ENCODE data around the gene SPSB1.

The SPSB1 gene

GRCh38 chr1:9250411-9251381, 42.0 kb upstream of the SPSB1 start:
- Mint-ChIP-seq H3K36me3 (peaks cover 12% of the 10 kb centered on the region), H3K27ac (no peak overlapping the region), H3K27me3 (no peaks in the 10 kb centered on the region), H3K9me3 (no peaks in the 10 kb centered on the region), H3K4me3 (no peak overlapping the region), H3K4me1 (peaks cover 10% of the 10 kb centered on the region)
- ATAC-seq (ENCODE audit: low read depth) (no peak), DNase-seq (ENCODE audit: low spot score in 2 of 2) (no peak)

- ATAC-seq (ENCODE audit: low read depth), result no peak
- no peak for DNase-seq (ENCODE audit: low spot score in 2 of 2)
- no peaks in the 10 kb centered on the region for H3K27me3 Mint-ChIP-seq
- peaks cover 12% of the 10 kb centered on the region for H3K36me3 Mint-ChIP-seq
- H3K4me3 Mint-ChIP-seq, result no peak overlapping the region
- no peak overlapping the region for H3K27ac Mint-ChIP-seq
- H3K4me1 Mint-ChIP-seq, result peaks cover 10% of the 10 kb centered on the region
- no peaks in the 10 kb centered on the region for H3K9me3 Mint-ChIP-seq
These were observed 41.2 kb upstream of the SPSB1 start for GRCh38 chr1:9251501-9251900.

- Mint-ChIP-seq H3K4me1 (peaks cover 10% of the 10 kb centered on the region), H3K36me3 (peaks cover 14% of the 10 kb centered on the region), H3K9me3 (no peaks in the 10 kb centered on the region), H3K27ac (no peak overlapping the region), H3K27me3 (no peaks in the 10 kb centered on the region), H3K4me3 (no peak overlapping the region)
- DNase-seq (ENCODE audit: low spot score in 2 of 2), result no peak
- no peak for ATAC-seq (ENCODE audit: low read depth)
These were observed 39.7 kb upstream of the SPSB1 start for GRCh38 chr1:9253004-9253403.

- H3K4me3 Mint-ChIP-seq, result no peak overlapping the region
- DNase-seq (ENCODE audit: low spot score in 2 of 2), result no peak
- peaks cover 17% of the 10 kb centered on the region for H3K36me3 Mint-ChIP-seq
- H3K9me3 Mint-ChIP-seq, result no peaks in the 10 kb centered on the region
- H3K4me1 Mint-ChIP-seq, result peaks cover 11% of the 10 kb centered on the region
- no peak overlapping the region for H3K27ac Mint-ChIP-seq
- no peak for ATAC-seq (ENCODE audit: low read depth)
- no peaks in the 10 kb centered on the region for H3K27me3 Mint-ChIP-seq
These were observed 39.1 kb upstream of the SPSB1 start for GRCh38 chr1:9253453-9254105.

DNA sequence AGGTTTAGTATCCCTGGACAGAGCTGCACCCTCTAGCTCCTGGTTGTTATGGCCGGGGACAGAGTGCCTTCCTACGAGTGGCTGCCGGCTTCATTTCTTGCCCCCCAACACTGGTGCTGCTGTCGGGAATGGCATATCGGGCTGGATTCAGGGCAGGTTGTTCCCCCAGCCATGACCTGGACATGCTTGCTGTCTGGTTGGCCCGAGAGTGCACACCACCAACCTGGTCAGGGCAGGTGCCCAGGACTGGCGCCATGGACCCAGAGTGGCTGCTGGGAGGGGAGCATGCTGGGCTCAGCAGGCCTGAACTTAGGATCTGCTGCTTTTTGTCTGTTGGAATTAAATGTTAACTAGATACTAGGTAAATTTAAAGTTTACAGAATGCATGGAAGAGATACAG, 36.4 kb upstream of the SPSB1 start:
- no peak for DNase-seq (ENCODE audit: low spot score in 2 of 2)
- H3K9me3 Mint-ChIP-seq, result no peaks in the 10 kb centered on the region
- H3K36me3 Mint-ChIP-seq, result peaks cover 26% of the 10 kb centered on the region
- no peak overlapping the region for H3K4me3 Mint-ChIP-seq
- no peak for ATAC-seq (ENCODE audit: low read depth)
- H3K27me3 Mint-ChIP-seq, result no peaks in the 10 kb centered on the region
- peaks cover 35% of the 10 kb centered on the region for H3K4me1 Mint-ChIP-seq
- peak overlapping the region; percentile 25 for H3K27ac Mint-ChIP-seq

DNA sequence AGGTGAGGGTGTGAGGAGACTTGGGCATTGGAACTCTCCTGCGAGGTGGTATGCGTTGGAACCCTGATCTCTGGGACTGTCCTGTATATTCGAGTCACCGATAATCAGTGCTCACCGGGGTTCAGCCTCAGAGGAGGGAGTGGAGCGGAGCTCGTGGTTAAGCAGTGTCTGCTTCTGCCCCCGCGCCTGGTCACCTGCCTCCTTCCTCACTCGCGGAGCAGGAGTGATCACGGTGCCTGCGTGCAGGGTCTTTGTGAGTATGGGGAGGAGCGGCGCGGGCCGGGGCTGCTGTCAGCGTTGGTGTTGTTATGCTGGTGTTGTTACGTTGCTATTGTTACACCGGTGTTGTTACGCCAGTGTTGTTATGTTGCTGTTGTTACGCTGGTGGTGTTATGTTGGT, 34.8 kb upstream of the SPSB1 start:
- no peak for DNase-seq (ENCODE audit: low spot score in 2 of 2)
- peaks cover 28% of the 10 kb centered on the region for H3K36me3 Mint-ChIP-seq
- no peaks in the 10 kb centered on the region for H3K27me3 Mint-ChIP-seq
- no peaks in the 10 kb centered on the region for H3K9me3 Mint-ChIP-seq
- H3K4me3 Mint-ChIP-seq, result no peak overlapping the region
- peaks cover 35% of the 10 kb centered on the region for H3K4me1 Mint-ChIP-seq
- no peak overlapping the region for H3K27ac Mint-ChIP-seq
- ATAC-seq (ENCODE audit: low read depth), result no peak

DNA sequence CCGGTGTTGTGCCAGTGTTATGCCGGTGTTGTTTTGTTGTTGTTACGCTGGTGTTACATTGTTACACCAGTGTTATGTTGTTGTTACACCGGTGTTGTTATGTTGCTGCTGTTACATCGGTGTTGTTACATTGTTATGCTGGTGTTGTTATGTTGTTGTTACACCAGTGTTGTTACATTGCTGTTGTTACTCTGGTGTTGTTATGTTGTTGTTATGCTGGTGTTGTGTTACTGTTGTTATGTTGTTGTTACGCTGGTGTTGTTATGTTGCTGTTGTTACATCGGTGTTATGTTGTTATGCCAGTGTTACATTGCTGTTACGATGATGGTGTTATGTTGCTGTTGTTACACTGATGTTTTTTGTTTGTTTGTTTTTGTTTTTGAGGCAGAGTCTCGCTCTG, 34.1 kb upstream of the SPSB1 start:
- Mint-ChIP-seq H3K36me3 (peaks cover 30% of the 10 kb centered on the region), H3K27ac (no peak overlapping the region), H3K4me1 (peaks cover 35% of the 10 kb centered on the region), H3K4me3 (no peak overlapping the region), H3K9me3 (no peaks in the 10 kb centered on the region), H3K27me3 (no peaks in the 10 kb centered on the region)
- DNase-seq (ENCODE audit: low spot score in 2 of 2), result no peak
- no peak for ATAC-seq (ENCODE audit: low read depth)

- Mint-ChIP-seq H3K27ac (no peak overlapping the region), H3K4me1 (peaks cover 30% of the 10 kb centered on the region), H3K9me3 (no peaks in the 10 kb centered on the region), H3K27me3 (no peaks in the 10 kb centered on the region), H3K4me3 (no peak overlapping the region), H3K36me3 (peaks cover 34% of the 10 kb centered on the region)
- DNase-seq (ENCODE audit: low spot score in 2 of 2) (no peak), ATAC-seq (ENCODE audit: low read depth) (no peak)
These were observed 32.5 kb upstream of the SPSB1 start for GRCh38 chr1:9260059-9260766.

DNA sequence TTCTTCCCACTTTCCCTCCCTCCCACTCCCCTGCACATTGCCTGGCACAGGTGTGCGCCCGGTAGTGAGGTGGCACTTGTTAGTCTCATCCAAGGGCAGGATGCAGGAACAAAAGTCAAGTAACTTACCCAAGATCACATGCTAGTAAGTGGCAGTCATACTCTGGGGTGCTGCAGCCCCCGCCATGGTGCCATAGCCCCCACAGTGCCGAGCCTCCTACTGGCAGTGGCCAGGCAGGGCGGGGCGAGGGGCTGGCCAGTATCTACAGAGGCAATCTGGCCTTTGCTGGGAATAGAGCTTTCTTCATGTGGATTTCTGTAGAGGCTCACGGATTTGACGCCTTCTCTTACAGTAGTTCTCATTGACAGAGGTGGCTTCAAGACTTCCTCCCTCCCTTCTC, 31.2 kb upstream of the SPSB1 start:
- no peak overlapping the region for H3K27ac Mint-ChIP-seq

DNA sequence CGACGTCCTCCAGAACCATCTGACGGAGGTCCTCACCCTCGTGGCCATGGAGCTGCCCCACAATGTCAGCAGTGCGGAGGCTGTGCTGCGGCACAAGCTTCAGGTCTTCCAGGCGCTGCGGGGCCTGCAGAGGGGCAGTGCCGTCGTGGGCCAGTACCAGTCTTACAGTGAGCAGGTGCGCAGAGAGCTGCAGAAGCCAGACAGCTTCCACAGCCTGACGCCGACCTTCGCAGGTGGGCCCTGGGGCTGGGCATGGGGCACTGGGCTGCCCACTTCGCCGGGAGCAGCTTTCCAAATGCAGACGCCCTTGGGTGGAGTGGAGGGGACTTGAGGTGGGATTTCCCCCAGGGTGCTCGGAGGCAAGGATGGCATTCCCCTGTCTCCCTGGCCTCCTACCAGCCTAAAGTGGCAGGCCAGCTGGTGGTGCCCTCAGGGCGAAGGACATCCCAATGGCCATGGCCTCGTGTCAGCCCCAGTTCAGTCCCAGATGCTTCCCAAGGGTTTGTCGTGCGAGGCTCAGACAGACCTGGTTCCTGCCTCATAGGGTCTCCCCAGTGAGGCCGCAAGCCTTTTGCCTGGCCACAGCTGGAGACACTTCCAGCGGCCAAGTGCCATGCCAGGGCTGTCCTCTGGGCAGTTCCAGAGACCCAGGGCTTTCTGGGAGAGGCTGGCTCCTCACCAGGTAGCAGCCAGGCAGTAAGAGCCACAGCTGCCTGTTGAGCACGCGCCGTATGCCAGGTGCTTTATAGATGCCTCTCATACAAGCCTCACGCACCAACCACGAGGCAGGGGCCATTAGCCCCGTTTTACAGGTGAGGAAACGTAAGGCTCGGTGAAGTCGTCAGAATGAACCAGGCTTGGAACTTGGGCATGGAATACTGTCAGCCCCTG, 30.4 kb upstream of the SPSB1 start:
- peaks cover 38% of the 10 kb centered on the region for H3K36me3 Mint-ChIP-seq
- no peak for ATAC-seq (ENCODE audit: low read depth)

More for the DNA sequence above, 31.2 kb upstream of the SPSB1 start:
- peaks cover 30% of the 10 kb centered on the region for H3K4me1 Mint-ChIP-seq
- peaks cover 38% of the 10 kb centered on the region for H3K36me3 Mint-ChIP-seq
- no peaks in the 10 kb centered on the region for H3K9me3 Mint-ChIP-seq
- ATAC-seq (ENCODE audit: low read depth), result no peak
- DNase-seq (ENCODE audit: low spot score in 2 of 2), result no peak
- H3K27me3 Mint-ChIP-seq, result no peaks in the 10 kb centered on the region
- H3K4me3 Mint-ChIP-seq, result no peak overlapping the region

GRCh38 chr1:9263276-9263855, 29.3 kb upstream of the SPSB1 start:
- Mint-ChIP-seq H3K27me3 (no peaks in the 10 kb centered on the region), H3K4me3 (no peak overlapping the region), H3K4me1 (peaks cover 28% of the 10 kb centered on the region), H3K27ac (no peak overlapping the region), H3K9me3 (no peaks in the 10 kb centered on the region), H3K36me3 (peaks cover 30% of the 10 kb centered on the region)
- no peak for DNase-seq (ENCODE audit: low spot score in 2 of 2)
- ATAC-seq (ENCODE audit: low read depth), result no peak

More for the DNA sequence above, 30.4 kb upstream of the SPSB1 start:
- no peak overlapping the region for H3K27ac Mint-ChIP-seq
- no peak overlapping the region for H3K4me3 Mint-ChIP-seq
- no peaks in the 10 kb centered on the region for H3K9me3 Mint-ChIP-seq
- no peaks in the 10 kb centered on the region for H3K27me3 Mint-ChIP-seq
- peaks cover 32% of the 10 kb centered on the region for H3K4me1 Mint-ChIP-seq
- no peak for DNase-seq (ENCODE audit: low spot score in 2 of 2)

- DNase-seq (ENCODE audit: low spot score in 2 of 2), result no peak
- H3K27me3 Mint-ChIP-seq, result no peaks in the 10 kb centered on the region
- H3K9me3 Mint-ChIP-seq, result no peaks in the 10 kb centered on the region
- ATAC-seq (ENCODE audit: low read depth), result no peak
- H3K36me3 Mint-ChIP-seq, result peaks cover 26% of the 10 kb centered on the region
- no peak overlapping the region for H3K4me3 Mint-ChIP-seq
- H3K4me1 Mint-ChIP-seq, result peaks cover 22% of the 10 kb centered on the region
- H3K27ac Mint-ChIP-seq, result no peak overlapping the region
These were observed 28.5 kb upstream of the SPSB1 start for GRCh38 chr1:9263984-9264872.

Measured in memory B cell (primary cell).